COR-L47 (cell line): Measurements from ENCODE around the gene SERPINH1.

Experiments
- DNase-seq: peaks from one replicate; lab custom pipeline; 2025; lab: John Stamatoyannopoulos, UW

SERPINH1 gene

DNA sequence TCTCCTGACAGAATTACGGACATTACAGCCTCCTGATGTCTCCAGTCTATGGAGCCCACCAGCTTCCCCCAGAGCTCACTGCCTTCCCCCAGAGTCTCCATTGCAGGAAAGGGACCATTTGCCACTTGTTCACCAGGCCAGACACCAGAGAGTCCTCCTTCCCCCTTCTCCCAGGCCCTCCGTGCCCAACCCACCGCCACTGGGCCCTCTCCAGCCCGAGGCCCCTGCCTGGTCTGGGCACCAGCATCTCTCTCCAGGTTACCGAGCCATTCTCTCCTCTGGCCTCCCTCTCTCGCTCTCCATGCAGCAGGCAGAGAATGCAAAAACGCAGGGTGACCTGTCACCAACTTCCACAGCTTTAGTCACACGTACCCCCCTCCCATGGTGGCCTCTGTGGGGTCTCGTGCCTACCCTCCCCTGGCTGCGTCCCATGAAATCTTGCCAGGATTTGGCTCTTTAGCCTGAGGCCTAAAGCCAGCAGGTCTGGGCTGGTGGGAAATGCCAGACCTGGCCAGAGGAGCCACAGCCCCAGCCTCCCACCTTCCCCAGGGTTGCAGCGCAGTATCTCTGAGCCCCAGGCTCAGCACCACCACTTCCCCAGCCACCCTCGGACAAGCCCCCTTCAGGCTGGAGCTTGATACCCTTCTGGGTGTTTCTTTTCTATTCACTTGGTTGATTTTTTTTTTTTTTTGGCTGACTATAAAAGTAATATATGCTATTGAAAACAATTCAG lies 6.8 kb upstream of the SERPINH1 start:
- DNase-seq: no peak

DNA sequence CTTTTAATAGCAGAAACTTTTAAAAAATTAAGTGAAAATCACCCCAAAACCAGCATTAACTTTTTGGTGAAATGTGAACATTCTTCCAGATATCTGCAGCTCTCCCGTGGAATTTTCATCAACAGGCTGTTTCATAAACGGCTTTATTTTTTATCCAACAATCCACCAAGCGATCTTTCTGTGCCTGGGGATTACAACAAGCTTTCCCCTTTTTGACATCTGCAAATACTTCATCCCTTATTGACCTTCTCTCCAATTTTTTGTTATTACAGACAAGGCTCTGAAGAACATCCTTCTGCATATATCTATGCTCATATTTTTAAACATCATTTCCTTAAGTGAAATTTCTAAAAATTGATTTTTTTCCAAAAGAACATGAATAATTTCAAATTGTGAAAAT lies 5.8 kb upstream of the SERPINH1 start:
- no peak for DNase-seq

DNA sequence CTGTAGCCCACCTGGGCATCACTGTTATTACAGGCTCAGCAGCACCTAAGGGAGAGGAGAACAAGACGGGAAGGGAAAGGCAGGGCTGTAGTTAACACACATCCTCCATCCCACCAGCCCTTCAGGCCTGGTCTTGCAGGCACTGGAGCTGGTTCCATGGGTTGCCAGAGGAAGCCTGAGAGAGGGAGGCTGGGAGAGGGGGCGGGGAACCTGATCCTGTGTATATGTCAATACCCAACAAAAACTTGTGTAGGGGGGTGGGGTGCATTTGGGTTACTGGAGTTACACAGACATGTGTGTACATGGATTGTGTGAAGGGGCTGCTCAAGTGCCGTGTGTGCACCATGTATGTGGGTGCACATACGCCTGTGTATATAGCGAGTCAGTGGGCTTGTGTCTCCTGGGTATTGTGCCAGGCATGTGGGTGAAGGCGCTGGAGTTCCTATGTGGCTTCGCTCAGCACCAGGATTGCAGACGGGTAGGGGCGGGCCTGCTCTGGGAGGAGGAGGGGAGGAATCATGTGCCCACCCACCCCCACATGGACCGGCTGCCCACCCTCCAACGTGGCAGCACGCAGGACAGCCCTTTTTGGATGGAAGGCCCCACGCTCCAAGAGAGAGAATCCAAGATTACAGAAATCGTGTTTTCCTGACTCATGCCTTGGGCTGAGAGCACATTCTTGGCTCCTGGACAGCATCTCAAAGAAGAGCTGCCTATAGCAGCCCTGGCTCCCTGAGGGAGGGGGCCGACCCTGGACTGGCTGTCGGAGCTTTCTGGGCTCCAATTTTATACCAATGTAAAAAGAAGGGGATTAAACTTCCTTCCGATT lies 4.2 kb upstream of the SERPINH1 start:
- no peak for DNase-seq

DNA sequence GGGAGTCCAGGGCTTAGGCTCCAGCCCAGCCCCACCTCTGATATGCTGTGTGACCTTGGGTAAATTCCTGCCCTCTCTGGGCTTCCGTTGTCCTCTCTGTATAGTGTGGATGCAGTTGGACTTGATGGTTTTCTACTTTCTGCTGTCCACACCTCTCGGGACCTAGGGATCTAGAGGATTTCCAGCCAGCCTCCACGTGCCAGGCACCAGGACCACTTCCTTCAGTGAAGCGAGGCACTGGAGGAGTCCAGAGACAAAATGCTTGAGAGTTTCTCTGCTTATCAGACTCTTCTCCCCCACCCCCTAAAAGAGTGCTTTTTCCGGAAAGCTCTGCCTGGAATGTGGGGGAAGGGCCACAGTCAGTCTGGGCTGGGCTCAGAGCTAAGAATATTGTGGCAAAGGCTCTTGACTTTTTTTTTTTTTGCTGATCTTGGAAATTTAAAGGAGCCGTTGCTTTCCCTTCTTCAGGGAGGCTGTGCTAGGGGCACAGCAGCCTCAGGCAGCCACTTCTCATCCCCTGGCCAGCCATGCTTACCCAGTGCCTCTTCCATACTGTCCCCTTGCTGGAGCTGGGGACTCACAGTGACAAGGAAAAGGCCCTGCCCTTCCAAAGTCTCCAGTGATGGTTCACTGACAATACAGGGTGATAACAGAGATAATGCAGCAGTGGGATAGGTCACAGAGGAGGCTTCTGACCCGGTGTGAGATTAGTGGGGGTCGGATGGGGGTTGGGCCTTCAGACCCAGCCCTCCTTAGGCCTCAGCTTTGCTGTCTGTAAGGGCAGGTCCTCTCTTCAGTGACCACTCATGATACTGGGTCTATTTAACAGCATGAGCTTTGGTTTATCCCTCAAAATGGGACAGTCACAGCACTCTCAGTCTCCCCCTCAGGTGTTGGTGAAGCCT lies 2.9 kb upstream of the SERPINH1 start:
- DNase-seq: no peak

DNA sequence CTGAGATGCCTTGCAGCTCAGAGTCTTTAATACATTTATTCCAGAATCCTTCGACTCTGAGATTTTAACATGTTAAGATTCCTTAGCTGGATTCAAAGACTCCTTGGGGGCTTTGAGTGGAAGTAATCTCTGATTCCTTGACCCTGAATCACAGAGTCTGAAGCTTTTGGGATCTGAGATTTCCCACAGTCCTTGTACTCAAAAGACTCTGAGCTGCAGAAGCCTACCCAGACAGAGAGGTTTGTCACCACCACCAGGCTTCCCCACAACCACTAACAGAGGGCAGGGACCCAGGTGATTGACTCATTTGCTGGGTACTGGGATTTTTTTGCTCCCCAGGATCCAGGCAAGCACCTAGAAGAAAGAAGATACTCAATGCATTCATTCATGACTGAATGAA lies 1.4 kb upstream of the SERPINH1 start:
- no peak for DNase-seq

DNA sequence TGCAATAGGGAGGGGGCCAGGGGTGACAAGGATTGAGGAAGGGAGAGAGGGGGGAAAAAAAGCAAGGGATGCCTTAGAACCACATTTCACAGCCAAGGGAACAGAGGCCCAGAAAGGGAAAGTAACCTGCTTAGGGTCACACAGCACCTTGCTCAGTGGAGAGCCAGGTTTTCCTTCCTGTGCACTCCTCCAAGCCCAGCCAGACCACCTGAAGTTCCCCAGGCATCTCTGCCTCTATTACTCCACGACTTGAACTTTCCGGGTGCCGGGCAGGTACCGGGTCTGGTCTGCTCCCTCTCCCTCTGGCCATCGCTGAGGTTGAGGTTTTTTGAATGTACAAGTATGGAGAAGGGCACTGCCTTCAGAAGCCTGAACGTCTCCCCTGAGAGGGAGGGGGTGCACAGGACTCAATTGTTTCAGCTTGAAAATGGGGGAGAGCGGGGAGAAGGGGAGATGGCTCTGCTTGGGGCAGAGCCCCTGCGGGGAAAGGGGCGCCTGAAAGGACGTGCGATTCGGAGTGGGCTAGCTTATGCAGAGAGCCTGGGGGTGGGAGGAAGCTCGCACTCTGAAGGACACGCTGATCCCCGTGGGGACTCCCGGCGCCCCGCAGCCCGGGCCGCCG lies 516 bp upstream of the SERPINH1 start:
- DNase-seq: no peak

DNA sequence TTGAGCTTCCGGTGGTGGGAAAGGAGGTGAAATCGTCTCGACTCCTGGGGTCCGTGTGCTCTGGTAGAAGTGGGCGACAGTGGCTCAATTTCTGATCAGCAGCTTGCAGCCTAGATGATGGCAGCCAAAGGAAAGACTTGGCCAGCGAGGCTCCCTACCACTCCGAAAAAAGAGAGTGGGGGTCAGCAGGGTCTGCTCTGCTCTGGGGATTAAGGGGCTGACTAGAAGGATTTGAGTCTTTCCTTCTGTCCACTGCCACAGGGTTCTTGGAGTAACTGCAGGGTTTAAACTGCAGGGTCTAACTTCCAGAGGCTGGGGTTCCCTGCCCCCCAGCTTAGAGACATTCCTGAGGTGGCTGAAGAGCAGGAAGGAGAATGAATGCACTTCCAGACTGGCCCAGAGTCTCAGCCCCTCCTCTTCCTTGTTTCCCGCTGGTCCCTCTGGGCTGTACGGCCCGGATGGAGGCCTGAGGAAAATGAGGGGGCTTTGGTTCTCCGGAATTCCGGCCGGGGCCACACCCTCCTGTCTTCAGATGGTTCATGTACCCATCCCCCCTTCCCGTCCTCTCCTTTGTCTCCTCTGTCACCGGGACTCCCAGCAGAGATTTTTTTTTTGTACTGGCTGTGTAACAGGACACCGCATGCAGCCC lies 907 bp downstream of the SERPINH1 start:
- no peak for DNase-seq

DNA sequence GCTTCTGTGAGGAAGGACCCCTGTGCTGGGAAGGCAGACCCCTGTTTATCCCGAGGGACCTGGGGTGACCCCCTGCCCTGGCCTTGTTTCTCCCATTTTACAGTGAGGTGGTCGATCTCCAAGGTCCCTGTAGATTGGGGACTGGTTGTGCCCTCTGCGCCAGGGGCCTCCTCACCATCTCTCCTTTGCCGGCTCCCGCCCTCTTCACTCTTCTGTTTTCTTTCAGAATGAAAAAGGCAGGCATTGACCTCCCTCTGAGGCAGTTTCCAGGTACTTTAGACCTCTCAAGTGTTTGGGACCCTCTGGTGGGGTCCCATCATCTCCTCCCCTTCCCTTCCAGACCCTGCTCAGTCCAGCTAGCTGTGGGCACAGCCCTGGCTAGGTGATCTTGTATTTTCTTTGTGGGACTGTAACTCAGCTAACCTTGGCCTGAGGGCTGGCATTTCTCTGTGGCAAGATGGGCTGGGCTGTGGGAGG lies 1.5 kb downstream of the SERPINH1 start:
- DNase-seq: no peak

DNA sequence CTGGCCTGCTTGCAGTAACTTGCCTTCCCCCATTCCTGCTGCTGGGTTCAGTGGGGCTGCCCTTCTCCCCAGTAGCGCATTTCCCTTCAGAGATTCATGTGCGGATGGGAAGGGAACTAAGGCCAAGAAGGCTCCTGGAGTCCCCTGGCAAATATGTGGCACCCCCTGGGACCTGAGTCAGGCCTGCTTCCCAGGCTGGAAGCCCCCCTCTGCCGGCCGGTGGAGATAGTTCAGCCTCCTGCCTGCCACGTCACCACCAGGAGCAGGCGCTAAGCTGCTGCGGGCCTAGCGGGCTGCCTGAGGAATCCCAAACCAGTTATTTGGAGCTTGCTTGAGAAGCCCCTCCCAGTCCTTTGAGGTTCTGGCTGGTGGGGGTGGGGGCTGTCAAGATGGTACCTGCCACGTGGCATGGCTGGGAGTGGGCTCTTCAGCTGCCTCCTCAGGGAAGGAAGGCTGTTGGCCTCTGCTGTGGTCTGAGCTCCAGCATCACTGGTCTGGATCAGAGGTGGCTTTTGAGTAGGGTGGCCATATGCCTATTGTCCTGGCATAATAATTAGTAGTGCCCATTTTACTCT lies 2.0 kb downstream of the SERPINH1 start:
- DNase-seq: no peak

DNA sequence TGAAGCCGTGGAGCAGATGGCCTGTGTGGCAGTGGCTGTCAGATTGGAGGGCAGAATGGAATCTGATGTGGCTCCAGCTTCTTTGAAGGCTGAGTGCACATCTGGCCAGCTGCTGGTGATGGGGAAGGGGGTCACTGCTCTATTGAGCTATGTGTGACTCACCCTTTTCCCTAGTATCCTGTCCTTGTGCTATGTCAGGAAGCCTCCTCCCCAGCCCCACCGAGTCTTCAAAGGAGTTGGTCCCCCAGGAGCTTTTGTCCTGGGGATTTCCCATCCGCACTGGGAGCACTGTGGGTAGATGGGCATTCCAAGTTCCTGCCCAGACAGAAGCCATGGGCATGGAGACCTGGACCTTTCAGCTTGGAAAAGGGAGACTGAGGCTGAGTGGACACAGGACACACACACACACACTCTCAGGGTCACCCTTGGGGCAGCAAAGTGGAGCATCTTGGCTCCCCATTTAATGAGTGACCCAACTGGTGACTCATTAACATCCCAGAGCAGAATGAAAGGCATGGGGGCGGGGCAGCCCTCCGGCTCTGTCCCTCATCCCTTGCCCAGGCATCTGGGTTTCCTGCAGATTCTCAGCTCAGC lies 3.3 kb downstream of the SERPINH1 start:
- DNase-seq: no peak

DNA sequence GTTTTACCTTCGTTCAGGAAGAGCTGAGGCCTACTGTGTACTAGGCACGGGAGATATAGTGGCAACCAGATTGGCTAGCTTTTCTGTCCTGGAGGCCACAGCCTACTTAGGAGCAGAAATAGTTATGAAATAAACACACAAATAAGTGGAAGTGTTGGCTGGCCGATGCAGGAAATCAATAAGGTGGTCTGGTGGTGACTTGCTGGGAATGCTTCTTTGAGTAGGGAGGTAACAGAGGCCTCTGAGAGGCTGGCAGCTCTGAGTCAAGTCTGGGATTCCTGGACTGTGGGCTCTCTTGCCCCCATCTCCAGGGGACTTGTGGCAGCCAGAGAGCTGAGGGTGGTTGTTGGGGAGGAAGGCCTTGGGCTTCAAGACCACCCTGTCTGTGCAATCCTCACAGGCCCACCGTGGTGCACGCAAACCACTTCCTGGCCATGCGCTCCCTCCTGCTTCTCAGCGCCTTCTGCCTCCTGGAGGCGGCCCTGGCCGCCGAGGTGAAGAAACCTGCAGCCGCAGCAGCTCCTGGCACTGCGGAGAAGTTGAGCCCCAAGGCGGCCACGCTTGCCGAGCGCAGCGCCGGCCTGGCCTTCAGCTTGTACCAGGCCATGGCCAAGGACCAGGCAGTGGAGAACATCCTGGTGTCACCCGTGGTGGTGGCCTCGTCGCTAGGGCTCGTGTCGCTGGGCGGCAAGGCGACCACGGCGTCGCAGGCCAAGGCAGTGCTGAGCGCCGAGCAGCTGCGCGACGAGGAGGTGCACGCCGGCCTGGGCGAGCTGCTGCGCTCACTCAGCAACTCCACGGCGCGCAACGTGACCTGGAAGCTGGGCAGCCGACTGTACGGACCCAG lies 4.1 kb downstream of the SERPINH1 start:
- no peak for DNase-seq

DNA sequence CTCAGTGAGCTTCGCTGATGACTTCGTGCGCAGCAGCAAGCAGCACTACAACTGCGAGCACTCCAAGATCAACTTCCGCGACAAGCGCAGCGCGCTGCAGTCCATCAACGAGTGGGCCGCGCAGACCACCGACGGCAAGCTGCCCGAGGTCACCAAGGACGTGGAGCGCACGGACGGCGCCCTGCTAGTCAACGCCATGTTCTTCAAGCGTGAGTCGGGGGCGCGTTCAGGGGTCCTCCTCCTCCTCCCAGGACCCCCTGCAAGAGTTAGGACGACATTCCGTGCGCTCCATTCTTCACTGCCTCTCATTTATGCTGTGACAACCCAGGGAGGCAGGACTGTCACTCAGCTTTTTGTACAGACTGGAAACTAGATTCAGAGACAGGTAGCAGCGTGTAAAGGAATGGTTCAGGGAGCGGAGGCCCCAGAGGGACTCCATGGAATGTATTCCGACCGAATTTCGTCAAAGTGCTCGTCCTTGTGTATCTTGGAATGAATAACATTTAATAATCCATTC lies 4.8 kb downstream of the SERPINH1 start:
- DNase-seq: no peak

DNA sequence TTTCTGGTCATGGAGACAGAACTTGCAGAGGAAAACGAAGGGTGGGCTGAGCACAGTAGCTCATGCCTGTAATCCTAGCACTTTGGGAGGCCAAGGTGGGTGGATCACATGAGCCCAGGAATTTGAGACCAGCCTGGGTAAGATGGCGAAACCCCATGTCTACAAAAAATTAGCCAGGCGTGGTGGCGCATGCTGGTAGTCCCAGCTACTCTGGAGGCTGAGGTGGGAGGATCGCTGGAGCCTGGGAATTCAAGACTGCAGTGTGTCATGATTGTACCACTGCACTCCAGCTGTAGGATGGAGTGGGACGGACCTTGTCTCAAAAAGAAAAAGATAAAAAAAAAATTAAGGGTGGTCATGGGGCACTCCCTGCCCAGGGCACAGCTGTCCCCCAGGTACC lies 5.9 kb downstream of the SERPINH1 start:
- no peak for DNase-seq

DNA sequence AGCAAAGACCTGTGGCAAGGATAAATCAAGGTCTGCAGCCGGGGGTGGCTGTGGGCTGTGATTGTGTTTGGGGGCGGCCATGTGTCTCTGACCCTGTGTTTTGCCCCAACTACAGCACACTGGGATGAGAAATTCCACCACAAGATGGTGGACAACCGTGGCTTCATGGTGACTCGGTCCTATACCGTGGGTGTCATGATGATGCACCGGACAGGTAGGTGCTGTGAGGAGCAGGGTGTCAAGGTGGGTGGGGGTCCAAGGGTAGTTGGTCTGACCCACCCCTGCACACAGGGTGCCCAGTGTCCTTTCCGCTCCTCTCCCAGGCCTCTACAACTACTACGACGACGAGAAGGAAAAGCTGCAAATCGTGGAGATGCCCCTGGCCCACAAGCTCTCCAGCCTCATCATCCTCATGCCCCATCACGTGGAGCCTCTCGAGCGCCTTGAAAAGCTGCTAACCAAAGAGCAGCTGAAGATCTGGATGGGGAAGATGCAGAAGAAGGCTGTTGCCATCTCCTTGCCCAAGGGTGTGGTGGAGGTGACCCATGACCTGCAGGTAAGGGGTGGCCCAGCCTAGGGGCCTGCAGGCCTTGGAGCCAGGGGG lies 6.7 kb downstream of the SERPINH1 start:
- no peak for DNase-seq

DNA sequence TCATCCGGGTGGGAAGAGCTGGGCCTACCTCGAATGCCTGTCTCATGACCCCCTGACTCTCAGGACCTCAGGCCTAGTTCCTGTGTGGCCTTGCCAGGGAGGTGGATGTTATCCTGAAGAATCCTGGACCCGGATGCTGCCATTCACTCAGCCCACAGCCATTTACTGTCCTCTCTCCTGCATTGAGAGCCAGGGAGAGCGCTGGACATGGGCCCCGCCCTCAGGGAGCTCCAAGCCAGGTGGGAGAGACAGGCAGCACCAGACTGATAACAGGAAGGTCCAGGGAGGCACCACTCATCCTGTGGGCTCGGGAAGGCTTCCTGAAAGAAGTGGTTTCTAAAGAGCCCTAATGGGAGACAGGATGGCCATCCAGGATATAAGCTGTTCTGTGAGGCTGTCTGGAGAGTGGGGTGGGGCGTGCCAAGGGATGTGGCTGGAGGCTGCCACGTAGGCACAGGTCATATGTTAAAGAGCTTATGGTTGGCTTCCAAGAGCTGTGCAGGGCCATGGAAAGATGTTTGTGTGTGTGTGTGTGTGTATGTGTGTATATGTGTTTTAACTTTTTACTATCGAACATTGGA lies 8.6 kb downstream of the SERPINH1 start:
- DNase-seq: no peak

DNA sequence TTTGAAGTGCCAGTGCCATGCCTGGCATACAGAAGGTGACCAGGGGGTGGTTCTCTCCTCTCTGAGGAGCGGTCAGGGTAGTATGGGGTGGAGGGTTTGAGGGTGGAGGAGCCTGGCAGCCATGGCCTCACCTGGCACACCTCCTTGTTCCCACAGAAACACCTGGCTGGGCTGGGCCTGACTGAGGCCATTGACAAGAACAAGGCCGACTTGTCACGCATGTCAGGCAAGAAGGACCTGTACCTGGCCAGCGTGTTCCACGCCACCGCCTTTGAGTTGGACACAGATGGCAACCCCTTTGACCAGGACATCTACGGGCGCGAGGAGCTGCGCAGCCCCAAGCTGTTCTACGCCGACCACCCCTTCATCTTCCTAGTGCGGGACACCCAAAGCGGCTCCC lies 9.6 kb downstream of the SERPINH1 start:
- DNase-seq: no peak

DNA sequence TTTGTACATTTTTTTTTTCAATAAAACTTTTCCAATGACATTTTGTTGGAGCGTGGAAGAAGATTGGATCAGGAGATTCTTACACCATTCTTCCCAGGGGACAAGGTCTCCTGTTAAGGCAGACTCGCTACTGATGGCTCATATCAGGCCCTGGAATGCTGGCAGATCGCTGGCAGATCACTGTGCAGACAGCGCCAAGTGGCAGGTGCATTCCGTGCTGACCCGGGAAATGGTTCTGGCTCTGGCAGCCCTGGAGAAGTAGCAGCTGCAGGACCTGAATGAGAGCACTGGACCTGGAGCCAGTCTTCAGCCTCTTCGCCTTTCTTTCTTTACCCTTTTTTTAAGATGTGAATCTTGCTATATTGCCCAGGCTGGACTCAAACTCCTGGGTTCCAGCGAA lies 10.7 kb downstream of the SERPINH1 start:
- no peak for DNase-seq

DNA sequence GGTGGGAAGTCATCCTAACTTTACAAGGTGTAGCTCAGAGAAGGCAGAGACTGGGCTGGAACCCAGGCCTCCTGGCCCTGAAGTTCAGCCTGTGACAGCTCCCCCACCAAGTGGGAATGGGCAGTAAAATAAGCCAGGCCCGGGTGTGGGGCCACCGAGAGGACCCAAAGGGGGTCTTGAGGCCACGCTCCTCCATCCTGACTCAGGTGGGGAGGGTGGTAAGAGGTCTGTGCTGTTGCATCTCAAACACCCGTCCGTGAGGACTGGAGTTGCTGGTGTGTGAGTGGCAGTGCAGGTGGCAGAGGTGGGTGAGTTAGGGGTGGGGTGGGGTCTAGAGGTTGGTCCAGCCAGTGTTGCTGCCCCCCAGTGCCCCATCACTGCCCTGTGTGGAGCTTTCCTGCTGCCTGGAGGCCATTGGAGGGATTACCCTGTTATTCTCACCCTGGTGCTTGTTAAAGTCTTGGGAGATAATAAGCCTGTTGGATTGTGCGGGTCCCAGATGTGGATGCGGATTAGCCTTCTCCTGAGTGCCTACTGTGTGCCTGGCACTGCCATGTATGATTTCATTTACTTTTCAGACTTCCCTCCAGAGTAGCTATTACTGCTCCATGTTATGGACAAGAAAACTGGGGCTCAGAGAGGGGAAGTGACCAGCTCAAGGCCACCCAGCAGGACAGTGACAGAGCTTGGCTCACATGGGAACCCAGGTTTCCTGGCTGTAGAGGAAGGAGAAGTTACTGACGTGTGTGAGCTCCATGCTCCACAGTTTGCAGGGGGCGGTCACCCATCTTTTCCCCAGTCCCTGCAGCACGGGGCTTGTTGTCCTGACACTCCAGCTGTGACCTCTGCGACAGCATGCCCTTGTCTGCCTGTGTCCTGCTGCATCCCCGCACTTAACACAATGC lies 12.9 kb downstream of the SERPINH1 start:
- no peak for DNase-seq
